ENCODE results near the gene SPARC.

- no peak for TF ChIP-seq CTCF (IDR thresholded peaks at IDR 0.05; ENCODE audit: low read depth, low read length)
- no peak for TF ChIP-seq EZH2phosphoT487 (IDR thresholded peaks at IDR 0.05; ENCODE audit: low read depth)
These were observed 35.8 kb upstream of the SPARC start for GRCh38 chr5:151722546-151722945.

All from OCI-LY3 (cell line).